Measurements from ENCODE around the gene LTBP3. TPM values are rescaled to one million over a fixed set of nuclear protein-coding genes. Genes with fewer than 3 reads are reported as not detected.

The LTBP3 gene
- total RNA-seq, 1 donor from 2014 or later: 80.3 TPM

- no peak for DNase-seq
- Histone ChIP-seq H3K4me3 (no peak overlapping the region), H3K27me3 (ENCODE audit: low read depth) (peaks cover 13% of the 10 kb centered on the region), H3K4me1 (peaks cover 43% of the 10 kb centered on the region), H3K36me3 (peaks cover 48% of the 10 kb centered on the region), H3K9me3 (replicated peaks) (no peaks in the 10 kb centered on the region), H3K27ac (replicated peaks) (no peak overlapping the region)
- no peak for TF ChIP-seq CTCF (IDR thresholded peaks at IDR 0.05; ENCODE audit: borderline replicate concordance)
- intact Hi-C loops (cut with micrococcal nuclease): no loop called here
These were observed 25.9 kb upstream of the LTBP3 start for GRCh38 chr11:65584106-65584505.

GRCh38 chr11:65583589-65583988, 25.4 kb upstream of the LTBP3 start:
- no peak overlapping the region for H3K27ac ChIP-seq (replicated peaks)
- no peak for DNase-seq
- peaks cover 48% of the 10 kb centered on the region for H3K36me3 ChIP-seq

GRCh38 chr11:65581928-65582327, 23.8 kb upstream of the LTBP3 start:
- no peaks in the 10 kb centered on the region for H3K9me3 ChIP-seq (replicated peaks)
- H3K27ac ChIP-seq (replicated peaks): no peak overlapping the region
- no peak for DNase-seq
- no peak overlapping the region for H3K4me3 ChIP-seq
- peaks cover 13% of the 10 kb centered on the region for H3K27me3 ChIP-seq (ENCODE audit: low read depth)
- intact Hi-C loops (cut with micrococcal nuclease): no loop called here
- H3K36me3 ChIP-seq: peaks cover 48% of the 10 kb centered on the region
- H3K4me1 ChIP-seq: peaks cover 41% of the 10 kb centered on the region
- TF ChIP-seq CTCF (IDR thresholded peaks at IDR 0.05; ENCODE audit: borderline replicate concordance): no peak

More at GRCh38 chr11:65583589-65583988, 25.4 kb upstream of the LTBP3 start:
- H3K4me1 ChIP-seq: peaks cover 41% of the 10 kb centered on the region
- H3K4me3 ChIP-seq: no peak overlapping the region
- intact Hi-C loops (cut with micrococcal nuclease): no loop called here
- H3K27me3 ChIP-seq (ENCODE audit: low read depth): peaks cover 13% of the 10 kb centered on the region
- H3K9me3 ChIP-seq (replicated peaks): no peaks in the 10 kb centered on the region
- TF ChIP-seq CTCF (IDR thresholded peaks at IDR 0.05; ENCODE audit: borderline replicate concordance): no peak

GRCh38 chr11:65580756-65581155, 22.6 kb upstream of the LTBP3 start:
- Histone ChIP-seq H3K9me3 (replicated peaks) (no peaks in the 10 kb centered on the region), H3K27ac (replicated peaks) (no peak overlapping the region), H3K4me3 (no peak overlapping the region), H3K4me1 (peaks cover 39% of the 10 kb centered on the region), H3K27me3 (ENCODE audit: low read depth) (peaks cover 13% of the 10 kb centered on the region), H3K36me3 (peaks cover 48% of the 10 kb centered on the region)
- no peak for TF ChIP-seq CTCF (IDR thresholded peaks at IDR 0.05; ENCODE audit: borderline replicate concordance)
- intact Hi-C loops (cut with micrococcal nuclease): no loop called here
- DNase-seq: no peak

- DNase-seq: no peak
- no peak for TF ChIP-seq CTCF (IDR thresholded peaks at IDR 0.05; ENCODE audit: borderline replicate concordance)
- no peaks in the 10 kb centered on the region for H3K9me3 ChIP-seq (replicated peaks)
- no peak overlapping the region for H3K4me3 ChIP-seq
- peaks cover 48% of the 10 kb centered on the region for H3K36me3 ChIP-seq
- no peak overlapping the region for H3K27ac ChIP-seq (replicated peaks)
- H3K27me3 ChIP-seq (ENCODE audit: low read depth): peaks cover 11% of the 10 kb centered on the region
- peaks cover 40% of the 10 kb centered on the region for H3K4me1 ChIP-seq
- intact Hi-C loops (cut with micrococcal nuclease): no loop called here
These were observed 22.0 kb upstream of the LTBP3 start for GRCh38 chr11:65580031-65580692.
